DMS79 treated with DMSO at 0.1 percent for 48 hours (cell line): ENCODE measurements around the gene PLXDC2.
"Not testable (repeated sequence)": the region's sequence is repeated elsewhere in the genome, so short reads cannot be mapped to it uniquely, and the experiment has no call there.

Experiments used
- DNase-seq: peaks from one replicate; lab custom pipeline; 2025; lab: John Stamatoyannopoulos, UW

Gene PLXDC2

DNA sequence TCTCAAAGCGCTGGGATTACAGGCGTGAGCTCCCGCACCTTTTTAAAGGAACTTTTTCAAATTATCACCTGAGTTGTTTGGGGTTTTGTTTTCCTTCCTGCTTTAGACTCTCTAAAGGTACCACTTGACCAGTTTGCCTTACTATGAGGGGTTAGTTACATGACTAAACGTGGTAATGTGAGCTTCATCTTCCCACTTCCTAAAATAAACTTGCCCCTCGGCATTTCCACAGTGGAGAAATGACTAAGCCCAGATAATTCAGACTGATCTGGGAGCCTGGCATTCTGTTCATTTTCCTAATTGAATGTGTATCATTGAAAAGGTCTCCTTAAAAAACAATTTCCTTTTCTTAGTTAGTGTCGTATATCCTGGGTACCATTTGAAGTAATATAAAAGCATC lies 163.4 kb downstream of the PLXDC2 start:
- no peak for DNase-seq

- DNase-seq = no peak
Measured at GRCh38 chr10:19983880-19984565, 167.8 kb downstream of the PLXDC2 start.

- DNase-seq = no peak
Measured at GRCh38 chr10:19985745-19986144, 169.5 kb downstream of the PLXDC2 start.

DNA sequence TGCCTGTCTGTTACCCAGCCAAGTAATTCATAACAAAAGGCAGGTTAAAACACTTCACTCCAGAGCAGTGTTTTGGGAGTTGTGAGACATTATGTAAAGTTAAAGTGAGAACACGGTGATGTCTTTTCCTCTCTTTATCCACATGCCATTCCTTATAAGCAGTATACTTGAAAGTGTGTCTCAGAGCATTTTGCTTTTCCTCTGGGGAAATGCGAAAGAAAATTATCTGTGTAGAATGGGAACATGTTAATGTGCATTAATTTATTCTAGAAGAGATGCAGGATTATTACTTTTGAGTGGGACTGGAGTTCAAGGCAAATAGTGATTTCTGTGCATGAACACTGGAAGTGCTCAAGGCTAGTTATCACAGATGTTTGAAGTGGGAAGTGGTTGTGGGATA lies 170.4 kb downstream of the PLXDC2 start:
- DNase-seq = no peak

- DNase-seq = no peak
Measured at GRCh38 chr10:19987931-19988330, 171.7 kb downstream of the PLXDC2 start.

DNA sequence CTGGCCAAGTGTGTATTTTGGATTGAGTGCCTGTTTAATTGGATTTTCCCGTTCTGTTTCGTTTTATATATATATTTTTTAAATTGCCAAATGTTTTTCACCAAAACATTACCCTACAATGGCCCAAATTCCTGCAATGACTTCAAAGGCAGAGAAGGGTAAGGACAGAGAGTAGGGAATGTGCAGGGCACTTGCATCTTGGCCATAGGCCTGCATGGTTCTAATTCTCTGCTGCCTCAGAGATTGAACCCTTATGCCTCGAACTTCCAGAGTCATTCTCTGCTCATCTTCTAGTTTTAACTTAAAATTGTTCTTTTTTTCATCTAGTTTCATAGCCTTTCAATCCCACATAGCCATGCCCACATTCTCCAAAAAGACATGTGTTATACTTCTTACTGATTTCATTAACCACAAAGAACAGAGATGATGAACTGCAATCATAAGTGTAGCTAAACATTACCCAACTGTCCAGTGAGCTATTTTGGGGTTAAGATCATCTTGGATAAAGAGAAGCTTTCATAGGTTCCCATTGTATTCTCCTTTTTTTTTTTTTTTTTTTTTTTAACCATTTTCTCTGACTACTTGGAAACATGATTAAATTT lies 177.6 kb downstream of the PLXDC2 start:
- no peak for DNase-seq

GRCh38 chr10:19998482-19998881 lies 182.2 kb downstream of the PLXDC2 start:
- DNase-seq = no peak

DNA sequence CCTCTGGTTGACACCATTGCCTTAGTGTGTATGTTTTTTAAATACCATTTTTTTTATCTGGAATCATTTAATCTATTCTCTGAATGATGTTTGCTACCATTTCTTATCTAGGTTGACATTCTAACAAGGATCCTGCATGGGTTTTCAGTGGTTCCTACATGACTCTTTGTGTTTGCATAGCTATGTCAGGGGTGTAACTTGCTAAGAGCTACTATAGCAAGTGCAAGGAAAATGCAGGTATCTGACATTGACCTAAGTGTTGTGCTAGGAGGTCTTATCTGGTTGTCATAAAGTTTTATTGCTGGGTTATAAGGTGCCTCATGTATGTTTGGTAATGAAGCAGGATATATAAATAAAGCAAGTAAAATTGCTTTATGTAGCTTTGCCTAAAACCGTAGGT lies 183.2 kb downstream of the PLXDC2 start:
- DNase-seq = no peak

- not testable (repeated sequence) for DNase-seq
Measured at GRCh38 chr10:20002026-20002425, 185.8 kb downstream of the PLXDC2 start.

- no peak for DNase-seq
Measured at GRCh38 chr10:20002657-20003056, 186.4 kb downstream of the PLXDC2 start.

GRCh38 chr10:20004087-20004523 lies 187.9 kb downstream of the PLXDC2 start:
- no peak for DNase-seq

DNA sequence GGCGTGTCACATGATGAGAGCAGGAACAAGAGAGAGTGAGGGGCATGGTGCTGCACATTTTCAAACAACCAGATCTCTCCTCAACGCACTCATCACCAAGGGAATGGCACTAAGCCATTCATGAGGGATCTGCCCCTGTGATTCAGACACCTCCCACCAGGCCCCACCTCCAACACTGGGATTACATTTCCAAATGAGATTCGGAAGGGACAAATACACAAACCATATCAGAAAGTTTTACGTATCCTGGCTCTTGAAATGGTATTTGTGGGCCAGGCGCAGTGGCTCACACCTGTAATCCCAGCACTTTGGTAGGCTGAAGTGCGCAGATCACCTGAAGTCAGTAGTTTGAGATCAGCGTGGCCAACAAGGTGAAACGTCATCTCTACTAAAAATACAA lies 189.4 kb downstream of the PLXDC2 start:
- DNase-seq = no peak

DNA sequence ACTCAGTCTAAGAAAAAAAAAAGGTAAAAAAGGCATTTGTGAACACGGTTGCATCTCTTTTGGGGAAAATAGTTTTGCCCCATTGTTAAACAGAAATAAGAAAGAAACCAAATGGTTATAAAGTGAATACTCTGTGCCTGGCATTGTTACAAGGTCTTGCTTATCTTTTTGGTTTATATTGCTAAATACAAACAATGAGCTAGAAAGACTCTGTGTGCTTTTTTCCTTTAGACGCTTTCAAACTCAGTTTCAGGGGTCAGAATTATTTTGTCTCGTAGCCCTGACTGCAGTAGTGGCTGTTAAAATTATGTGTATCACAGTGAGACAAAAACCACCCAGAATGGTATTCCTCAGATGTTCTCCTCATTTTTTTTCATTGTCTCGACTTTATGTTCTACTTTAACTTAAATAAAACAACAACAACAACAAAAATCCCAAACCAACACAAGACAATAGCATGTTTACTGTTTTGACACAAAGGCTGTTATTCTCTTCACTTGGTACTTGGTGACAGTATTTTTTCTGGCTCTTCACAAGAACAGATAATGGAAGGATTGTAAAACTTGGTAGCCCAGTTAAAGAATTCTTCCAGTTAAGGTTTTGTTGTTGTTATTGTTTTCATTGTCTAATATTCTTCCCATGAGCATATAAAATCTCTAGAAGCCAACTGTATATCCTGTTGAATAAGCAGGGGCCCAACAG lies 190.1 kb downstream of the PLXDC2 start:
- no peak for DNase-seq

- no peak for DNase-seq
Measured at GRCh38 chr10:20007426-20007825, 191.2 kb downstream of the PLXDC2 start.

GRCh38 chr10:20013991-20014750 lies 197.9 kb downstream of the PLXDC2 start:
- DNase-seq = no peak

DNA sequence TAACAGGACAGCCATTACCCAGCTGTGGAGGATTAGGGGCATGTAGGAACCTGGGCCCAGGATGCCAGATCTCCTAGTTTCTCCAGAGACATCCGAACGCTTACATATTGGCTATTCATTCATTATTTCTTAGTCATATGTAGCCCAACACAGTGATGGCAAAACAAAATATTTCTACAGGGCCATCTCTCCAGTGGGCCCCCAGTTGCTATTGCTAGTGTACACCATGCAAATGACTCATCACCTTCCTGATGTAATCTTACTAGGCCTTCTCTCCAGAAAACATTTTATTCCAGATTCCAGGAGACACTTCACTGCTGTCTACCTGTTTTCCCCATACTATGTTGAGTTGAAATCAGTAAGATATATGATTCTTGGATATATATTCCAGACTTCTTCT lies 201.7 kb downstream of the PLXDC2 start:
- no peak for DNase-seq

DNA sequence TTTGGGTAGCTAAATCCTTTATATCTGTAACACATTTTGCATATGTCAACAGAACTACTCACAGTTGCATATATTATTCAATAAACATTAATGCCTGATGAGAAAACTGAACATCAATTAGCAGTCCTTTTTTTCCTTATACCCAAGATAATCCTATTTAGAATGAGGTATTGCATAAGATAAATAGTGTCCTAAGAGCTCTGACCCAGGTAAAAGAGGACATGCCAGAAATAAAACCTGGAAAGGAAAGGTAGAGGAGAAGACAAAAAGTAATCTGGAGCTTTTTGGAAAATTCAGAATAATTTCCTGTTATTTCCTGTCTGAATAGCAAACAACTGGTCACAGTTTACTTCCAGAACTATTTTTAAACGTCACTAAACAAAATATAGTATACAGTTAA lies 204.4 kb downstream of the PLXDC2 start:
- DNase-seq = no peak

- DNase-seq = no peak
Measured at GRCh38 chr10:20029523-20029922, 213.3 kb downstream of the PLXDC2 start.

GRCh38 chr10:20033476-20033875 lies 217.2 kb downstream of the PLXDC2 start:
- no peak for DNase-seq

- DNase-seq = no peak
Measured at GRCh38 chr10:20034732-20035131, 218.5 kb downstream of the PLXDC2 start.

DNA sequence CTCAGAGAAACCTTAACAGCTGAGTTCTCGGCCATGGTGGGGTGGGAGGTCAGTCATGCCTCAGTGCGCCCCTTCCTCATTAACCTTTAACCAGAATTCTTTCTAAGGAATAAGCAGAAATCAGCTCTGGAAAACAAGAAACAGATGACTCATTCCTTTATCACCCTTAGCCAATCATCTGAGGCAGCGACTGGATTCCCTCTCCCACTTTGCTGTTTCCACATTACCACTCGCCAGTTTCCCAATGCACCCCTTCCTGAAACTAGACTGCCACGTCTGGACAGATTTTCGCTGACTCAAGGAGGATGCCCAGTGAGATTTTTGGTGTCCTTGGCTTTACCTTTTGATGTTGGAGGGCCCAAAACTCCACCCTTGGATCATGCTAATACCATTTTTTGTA lies 223.8 kb downstream of the PLXDC2 start:
- DNase-seq = no peak

- DNase-seq = no peak
Measured at GRCh38 chr10:20041931-20042330, 225.7 kb downstream of the PLXDC2 start.

GRCh38 chr10:20045100-20045499 lies 228.9 kb downstream of the PLXDC2 start:
- not testable (repeated sequence) for DNase-seq
